GM21526 (cell line): ENCODE data around the gene RTN4IP1.
"Not testable (repeated sequence)": the region's sequence is repeated elsewhere in the genome, so short reads cannot be mapped to it uniquely, and the experiment has no call there.

Source experiments
- ATAC-seq: cut with Tn5 transposase; IDR thresholded peaks from one replicate; pipeline ENCODE4 v1.9.1; 2021; ENCODE audit warnings: moderate library complexity; ENCODE audit not compliant: unreplicated experiment, low FRiP score

The RTN4IP1 gene

DNA sequence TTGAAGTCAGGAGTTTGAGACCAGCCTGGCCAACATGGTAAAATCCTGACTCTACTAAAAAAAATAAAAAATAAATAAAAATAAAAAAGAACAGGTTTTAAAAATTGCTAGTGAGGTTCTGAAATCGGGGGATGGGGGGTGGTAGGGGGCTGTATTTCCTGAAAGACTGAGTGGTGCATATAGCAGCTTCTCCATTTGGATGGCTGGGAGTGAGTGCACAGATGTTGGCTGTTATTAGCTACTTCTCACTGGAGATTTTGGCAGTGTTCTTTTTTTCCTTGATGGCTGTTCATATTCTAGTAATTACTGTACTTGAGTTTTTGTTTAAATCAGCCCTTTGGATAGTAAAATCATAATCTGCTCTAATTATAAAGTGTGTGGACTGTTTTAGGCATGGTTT, 79.8 kb downstream of the RTN4IP1 start:
- ATAC-seq, result no peak

DNA sequence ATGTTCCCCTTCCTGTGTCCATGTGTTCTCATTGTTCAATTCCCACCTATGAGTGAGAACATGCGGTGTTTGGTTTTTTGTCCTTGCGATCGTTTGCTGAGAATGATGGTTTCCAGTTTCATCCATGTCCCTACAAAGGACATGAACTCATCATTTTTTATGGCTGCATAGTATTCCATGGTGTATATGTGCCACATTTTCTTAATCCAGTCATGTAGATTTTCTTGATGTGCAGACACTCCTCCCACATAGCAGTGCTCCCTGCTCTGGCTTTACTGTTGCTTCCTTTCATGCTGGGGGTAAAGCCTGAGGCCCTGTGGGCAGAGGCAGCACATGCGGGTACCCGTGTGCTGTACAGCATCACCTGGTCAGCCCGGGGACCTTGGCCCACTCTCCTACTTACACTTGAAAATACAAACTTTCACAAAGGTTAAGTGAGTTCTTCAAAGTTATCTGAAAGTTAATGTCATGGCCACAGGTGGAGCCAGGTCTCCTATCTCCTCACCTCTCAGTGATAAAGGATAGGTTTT, 80.3 kb downstream of the RTN4IP1 start:
- ATAC-seq, result not testable (repeated sequence)

GRCh38 chr6:106547601-106548453, 81.5 kb downstream of the RTN4IP1 start:
- ATAC-seq, result no peak

DNA sequence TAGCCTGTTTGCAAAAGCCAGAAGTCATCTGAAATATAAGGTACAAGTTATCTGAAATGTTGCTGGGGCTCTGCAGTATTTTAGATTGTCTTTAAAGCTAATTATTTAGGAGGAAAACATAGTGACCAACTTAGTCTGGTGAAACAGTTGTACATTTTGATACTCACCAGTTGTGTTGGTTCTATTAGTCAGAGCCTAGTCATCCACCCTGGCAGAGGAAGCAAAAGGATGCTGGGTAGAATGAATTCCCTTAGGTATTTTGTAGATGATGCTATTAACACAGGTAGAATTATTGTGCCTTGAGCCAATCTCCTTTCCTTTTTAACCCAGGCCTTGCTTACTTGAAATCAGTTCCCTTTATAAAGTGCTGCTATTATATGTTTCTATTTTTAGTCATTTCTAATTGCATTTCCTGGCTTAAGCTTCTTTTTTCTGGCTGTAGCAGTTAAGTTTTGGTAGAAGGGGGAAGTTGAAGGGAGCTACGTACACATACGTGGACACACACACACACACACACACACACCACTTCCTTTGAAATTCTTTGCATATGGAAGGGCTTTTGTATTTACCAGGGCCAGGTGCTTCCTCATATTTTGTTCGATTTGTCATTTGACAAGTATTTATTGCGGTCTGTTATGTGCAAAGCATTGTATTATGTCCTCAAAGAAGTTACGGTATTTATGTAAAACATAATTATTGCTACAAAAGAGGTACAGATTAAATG, 82.4 kb downstream of the RTN4IP1 start:
- no peak for ATAC-seq

- ATAC-seq, result no peak
Measured at GRCh38 chr6:106546261-106546690, 83.0 kb downstream of the RTN4IP1 start.

DNA sequence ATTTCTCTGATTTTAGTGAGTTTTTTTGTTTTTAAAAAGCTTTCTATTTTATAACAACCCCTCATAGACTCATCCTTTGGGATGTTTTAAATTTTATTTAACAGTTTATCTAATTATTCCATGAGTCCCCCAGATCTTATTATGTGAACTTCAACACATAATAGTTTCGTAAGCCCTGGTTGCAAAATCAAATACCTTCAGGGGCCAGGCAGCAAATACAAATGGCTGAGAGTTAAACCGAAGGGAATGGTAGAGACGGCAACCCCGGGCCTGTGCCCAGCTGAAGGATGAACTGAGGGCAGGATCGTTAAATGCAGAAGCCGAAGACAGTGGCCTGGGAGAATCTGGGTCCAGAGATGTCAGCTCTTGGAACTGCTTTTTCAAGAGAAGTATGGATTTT, 88.4 kb downstream of the RTN4IP1 start:
- ATAC-seq, result no peak

- ATAC-seq, result no peak
Measured at GRCh38 chr6:106540432-106540831, 88.9 kb downstream of the RTN4IP1 start.

GRCh38 chr6:106539936-106540335, 89.4 kb downstream of the RTN4IP1 start:
- no peak for ATAC-seq

- no peak for ATAC-seq
Measured at GRCh38 chr6:106538145-106538544, 91.2 kb downstream of the RTN4IP1 start.

DNA sequence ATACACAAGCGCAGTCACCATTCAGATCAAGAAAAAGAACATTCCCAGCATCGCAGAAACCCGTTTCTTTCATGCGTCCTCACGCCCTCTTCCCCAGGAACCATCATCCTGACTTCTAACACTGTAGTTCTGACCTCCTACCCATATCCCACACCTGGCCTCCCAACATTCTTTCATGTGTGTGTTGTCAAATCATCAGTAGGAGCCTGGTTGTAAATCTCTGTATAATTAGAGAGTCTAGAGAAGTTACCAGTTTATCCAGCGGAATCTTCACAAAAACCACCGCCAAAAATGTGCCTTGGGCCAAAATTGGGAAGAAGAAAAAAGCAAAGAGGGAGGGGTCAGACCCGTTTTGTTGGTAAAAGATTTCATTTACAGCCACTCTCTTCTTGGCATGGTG, 91.6 kb downstream of the RTN4IP1 start:
- ATAC-seq, result no peak

DNA sequence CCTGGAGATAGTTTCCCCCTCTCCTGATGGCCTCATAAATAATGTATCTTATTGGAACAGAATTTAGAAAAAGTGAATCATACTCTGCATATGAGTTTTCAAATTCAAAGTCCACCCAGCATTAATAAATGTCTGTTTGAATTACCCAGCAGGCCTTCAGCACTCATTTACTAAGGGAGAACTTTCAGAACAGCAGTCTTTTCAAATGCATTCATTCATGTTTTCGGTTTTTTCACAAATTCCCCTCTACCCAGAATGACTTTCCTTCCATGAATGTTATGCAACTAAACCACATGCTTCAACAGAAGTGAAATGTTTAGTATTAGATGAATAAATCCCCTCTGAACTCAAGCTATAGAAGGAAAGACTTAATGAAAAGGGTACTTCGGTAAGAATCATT, 92.4 kb downstream of the RTN4IP1 start:
- no peak for ATAC-seq

GRCh38 chr6:106536357-106536756, 92.9 kb downstream of the RTN4IP1 start:
- ATAC-seq, result no peak

DNA sequence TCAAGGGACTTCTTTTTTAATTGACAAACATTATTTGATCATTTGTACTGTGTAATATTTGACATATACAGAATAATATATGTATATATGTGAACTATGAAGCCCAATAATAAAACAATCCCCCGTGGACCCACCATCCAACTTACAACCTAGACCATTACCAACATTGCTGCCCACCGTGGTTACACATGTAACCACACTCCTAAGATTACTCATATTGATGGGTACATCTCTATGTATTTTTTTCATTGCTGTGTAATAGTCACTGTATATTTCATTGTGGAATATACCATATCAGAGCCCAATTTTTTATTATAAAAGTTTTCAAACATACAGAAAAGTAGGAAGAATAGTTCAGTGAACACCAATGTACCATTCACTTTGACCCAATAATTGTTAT, 94.3 kb downstream of the RTN4IP1 start:
- ATAC-seq, result no peak

- ATAC-seq, result no peak
Measured at GRCh38 chr6:106534564-106534982, 94.7 kb downstream of the RTN4IP1 start.

- no peak for ATAC-seq
Measured at GRCh38 chr6:106534004-106534403, 95.3 kb downstream of the RTN4IP1 start.

GRCh38 chr6:106533054-106533453, 96.2 kb downstream of the RTN4IP1 start:
- no peak for ATAC-seq

GRCh38 chr6:106530502-106530901, 98.8 kb downstream of the RTN4IP1 start:
- no peak for ATAC-seq

- no peak for ATAC-seq
Measured at GRCh38 chr6:106530026-106530425, 99.3 kb downstream of the RTN4IP1 start.

DNA sequence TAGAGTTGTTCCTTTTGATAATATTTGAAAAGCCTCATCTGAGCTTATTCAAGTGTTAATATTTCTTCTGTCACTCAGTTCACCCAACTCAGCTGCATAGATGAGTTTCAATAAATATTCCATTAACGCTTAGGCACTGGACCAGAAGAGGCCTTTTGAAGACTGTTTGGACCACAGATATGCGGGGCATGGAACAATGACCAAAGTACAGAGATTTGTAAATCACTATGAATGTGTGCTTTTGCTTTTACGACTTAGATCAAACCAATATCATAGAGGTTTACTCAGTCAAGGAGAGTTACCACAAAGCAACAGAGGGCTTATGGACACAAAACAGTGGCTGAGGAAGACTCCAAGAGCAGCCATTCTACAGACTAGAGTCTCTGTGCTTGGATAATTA, 99.9 kb downstream of the RTN4IP1 start:
- ATAC-seq, result no peak

DNA sequence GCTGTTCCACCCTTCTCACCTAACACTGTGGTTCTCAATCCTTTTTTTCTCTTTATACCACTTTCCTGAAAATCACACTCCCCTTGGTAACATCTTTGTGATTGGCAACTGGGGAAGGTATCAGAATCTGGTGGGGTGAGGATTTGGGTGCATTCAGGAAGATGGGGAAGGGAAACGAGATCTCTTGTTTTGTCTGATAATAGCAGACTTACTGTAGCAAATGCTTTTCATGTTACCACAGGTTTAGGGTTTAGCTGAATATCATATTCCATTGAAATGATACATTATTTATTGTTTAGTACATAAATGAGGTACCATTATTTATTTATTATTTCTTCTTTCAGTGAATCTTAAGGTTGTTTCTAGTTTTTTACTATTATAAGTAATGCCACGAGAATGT, 100.8 kb downstream of the RTN4IP1 start:
- ATAC-seq, result no peak

DNA sequence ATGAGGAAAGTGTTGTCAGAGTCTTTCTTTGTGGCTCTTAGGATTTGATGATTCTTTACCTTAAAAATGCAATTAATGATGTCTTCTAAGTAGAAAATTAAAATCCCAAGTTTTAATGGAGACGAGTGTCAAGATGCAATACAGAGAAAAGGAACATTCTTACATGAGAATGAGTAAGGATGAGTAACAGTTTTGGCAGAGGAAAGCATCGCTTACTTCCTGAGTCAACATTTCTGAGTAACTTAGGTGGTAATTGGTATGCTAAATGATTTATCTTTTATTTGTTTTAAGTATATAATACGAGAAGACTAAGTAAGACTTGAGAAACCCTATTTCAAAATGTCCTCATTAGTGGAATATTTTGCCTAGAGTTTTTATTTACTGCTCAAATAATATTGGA, 101.3 kb downstream of the RTN4IP1 start:
- ATAC-seq, result no peak

DNA sequence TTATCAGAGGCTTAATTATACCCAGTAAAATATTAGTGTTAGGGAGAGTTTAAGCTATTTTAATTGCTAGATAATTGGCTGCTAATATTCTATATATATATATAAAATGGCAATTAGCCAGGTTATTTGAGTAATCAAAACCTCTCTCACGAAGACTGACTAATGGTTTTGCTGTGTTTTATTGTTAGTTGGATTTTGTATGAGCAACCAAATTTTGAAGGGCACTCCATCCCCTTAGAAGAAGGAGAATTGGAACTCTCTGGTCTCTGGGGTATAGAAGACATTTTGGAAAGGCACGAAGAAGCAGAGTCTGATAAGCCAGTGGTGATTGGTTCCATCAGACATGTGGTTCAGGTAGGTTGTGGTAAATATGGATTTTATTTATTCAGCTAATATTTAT, 102.2 kb downstream of the RTN4IP1 start:
- no peak for ATAC-seq
